Psoas muscle (tissue), 8 donors: Measurements from ENCODE around the gene EEFSEC. TPM values are rescaled to one million over a fixed set of nuclear protein-coding genes. Genes with fewer than 3 reads are reported as not detected.
A peak's percentile ranks its signal among the peaks of the same experiment; 100 is the strongest.

ENCODE experiments used
- ATAC-seq, 4 donors: fragments of 200-7000 bp; cut with Tn5 transposase; one replicate each; pipeline ENCODE4 v1.9.1; 2020; ENCODE audit warnings: moderate library complexity in 3 of 4, mild to moderate bottlenecking in 2 of 4
- DNase-seq, 2 donors: peaks; one replicate each; pipeline ENCODE4 v3.0.0-alpha.2; 2020
- H3K27ac ChIP-seq: fragments of 200-600 bp; one replicate; pipeline ENCODE4 v1.8.0; 2022
- H3K27me3 ChIP-seq, 3 donors: fragments of 200-600 bp in 1 of 3; one replicate each; pipeline versions ENCODE4 v1.6.1 to v1.8.0; 2013 to 2022; ENCODE audit warnings: low read length in 2 of 3, mild to moderate bottlenecking in 2 of 3, moderate library complexity in 1 of 3; ENCODE audit not compliant: insufficient read depth in 3 of 3
- H3K36me3 ChIP-seq, 2 donors: fragments of 200-600 bp in 1 of 2; one replicate each; pipeline versions ENCODE4 v1.6.1 to v1.8.0; 2013 to 2022; ENCODE audit warnings: low read depth in 1 of 2, mild to moderate bottlenecking in 1 of 2, moderate library complexity in 1 of 2; ENCODE audit not compliant: insufficient read depth in 1 of 2
- H3K4me1 ChIP-seq: fragments of 200-600 bp; one replicate; pipeline ENCODE4 v1.8.0; 2022
- H3K4me3 ChIP-seq: fragments of 200-600 bp; one replicate; pipeline ENCODE4 v1.8.0; 2022; ENCODE audit warnings: mild to moderate bottlenecking
- H3K9me3 ChIP-seq: fragments of 200-600 bp; one replicate; pipeline ENCODE4 v1.8.0; 2022
- WGBS, 3 donors: extraction: QIAGEN DNeasy Blood & Tissue Kit; methylation state at CpG; one replicate each; pipeline versions ENCODE4 v1.1.6 to v1.1.7; 2013; 5-methylcytosine and 5-hydroxymethylcytosine counted together
- intact Hi-C, 2 donors: fragments of 100-400 bp; cut with DNase I; formaldehyde crosslinking; loops; one replicate each; pipeline versions ENCODE4 v1.11.0 to v1.14.2; 2022
- polyA plus RNA-seq, 3 donors: library from polyadenylated mRNA; stranded (reverse); fragments of 200-250 nt; gene quantifications; one replicate each; pipeline ENCODE4 v1.2.3, GENCODE V29; 2013
- total RNA-seq, 4 donors: library from RNA; stranded (reverse); fragmentation: NEBNext Ultra II Directional in 2 of 4; extraction: Animal tissue kit (Norgen Biotek cat#: 25700) in 2 of 4; gene quantifications; one replicate each; pipeline versions ENCODE4 v1.2.1 to v1.2.4, GENCODE V29; 2021 to 2023
- TF ChIP-seq, protein P1 (sequence below): fragments of 200-600 bp; IDR thresholded peaks from one replicate; pipeline ENCODE4 v1.8.0; 2022; ENCODE audit warnings: antibody characterized with exemption
- donor health status: healthy with polysubstance abuse.
- donor health status: DM: no; HTN: no; CAD: no; lungs with moderate emphysema.
- donor health status: Bipolar disorder and iron deficiency.
- donor health status: healthy.
- donor health status: DM: yes; HTN: yes; CAD: no.
- donor health status: DM: no; HTN: no; CAD: no.
- donor health status: DM: no; HTN: no; CAD: no.
- donor health status: DM: yes; HTN: yes; CAD: no.

Gene EEFSEC
- total and polyA plus RNA-seq, 7 donors, result 10.7 to 18.9 (median 14.0) TPM

- intact Hi-C loops, result loop anchor here (5.0 kb wide), 2 partner anchors 151 to 326 kb away; no protein-coding TSS in a partner anchor
- ATAC-seq (peak; percentile 70 to 91 (median 78)), DNase-seq (peak; percentile 44 to 68)
- no peaks in the 10 kb centered on the region for H3K27me3 ChIP-seq
- no peak overlapping the region for H3K27ac ChIP-seq
- H3K36me3 ChIP-seq, result no peaks in the 10 kb centered on the region
- TF ChIP-seq, protein P1, sequence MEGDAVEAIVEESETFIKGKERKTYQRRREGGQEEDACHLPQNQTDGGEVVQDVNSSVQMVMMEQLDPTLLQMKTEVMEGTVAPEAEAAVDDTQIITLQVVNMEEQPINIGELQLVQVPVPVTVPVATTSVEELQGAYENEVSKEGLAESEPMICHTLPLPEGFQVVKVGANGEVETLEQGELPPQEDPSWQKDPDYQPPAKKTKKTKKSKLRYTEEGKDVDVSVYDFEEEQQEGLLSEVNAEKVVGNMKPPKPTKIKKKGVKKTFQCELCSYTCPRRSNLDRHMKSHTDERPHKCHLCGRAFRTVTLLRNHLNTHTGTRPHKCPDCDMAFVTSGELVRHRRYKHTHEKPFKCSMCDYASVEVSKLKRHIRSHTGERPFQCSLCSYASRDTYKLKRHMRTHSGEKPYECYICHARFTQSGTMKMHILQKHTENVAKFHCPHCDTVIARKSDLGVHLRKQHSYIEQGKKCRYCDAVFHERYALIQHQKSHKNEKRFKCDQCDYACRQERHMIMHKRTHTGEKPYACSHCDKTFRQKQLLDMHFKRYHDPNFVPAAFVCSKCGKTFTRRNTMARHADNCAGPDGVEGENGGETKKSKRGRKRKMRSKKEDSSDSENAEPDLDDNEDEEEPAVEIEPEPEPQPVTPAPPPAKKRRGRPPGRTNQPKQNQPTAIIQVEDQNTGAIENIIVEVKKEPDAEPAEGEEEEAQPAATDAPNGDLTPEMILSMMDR, result peak; percentile 54
- H3K4me3 ChIP-seq, result no peak overlapping the region
- H3K9me3 ChIP-seq, result no peaks in the 10 kb centered on the region
- 14 to 21% (median 15%) methylated on average over 5 of the region's 5 CpGs for WGBS, 3 donors
- peaks cover 23% of the 10 kb centered on the region for H3K4me1 ChIP-seq
Observed at GRCh38 chr3:128170866-128171516, 17.7 kb downstream of the EEFSEC start.

DNA sequence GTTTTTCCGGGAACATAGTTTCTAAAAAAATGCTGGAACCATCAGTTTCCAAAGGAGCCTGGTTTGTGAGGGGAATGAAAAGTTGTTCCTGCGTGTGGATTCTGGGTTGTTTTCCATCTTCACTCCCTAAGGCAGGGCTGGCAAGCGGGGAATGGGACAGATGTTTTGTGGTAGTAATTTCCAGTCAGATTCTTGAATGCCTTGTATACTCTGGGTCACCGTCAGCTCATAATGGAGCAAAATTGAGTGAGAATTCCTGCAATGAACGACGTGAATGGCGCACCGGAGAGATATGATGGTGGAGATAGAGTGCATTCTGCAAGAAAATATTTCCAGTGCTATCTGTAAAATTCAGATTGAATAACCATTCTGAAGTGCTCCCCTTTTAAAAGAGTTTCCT lies 19.9 kb downstream of the EEFSEC start:
- Histone ChIP-seq H3K27ac (no peak overlapping the region), H3K4me3 (no peak overlapping the region), H3K36me3 (no peaks in the 10 kb centered on the region), H3K4me1 (peaks cover 16% of the 10 kb centered on the region), H3K27me3 (no peaks in the 10 kb centered on the region), H3K9me3 (no peaks in the 10 kb centered on the region)
- no peak for DNase-seq
- ATAC-seq, result no peak
- 87 to 91% (median 89%) methylated on average over 8 of the region's 8 CpGs for WGBS, 3 donors
- TF ChIP-seq, protein P1, result no peak
- intact Hi-C loops, result loop anchor here (5.0 kb wide), 2 partner anchors 149 to 324 kb away; no protein-coding TSS in a partner anchor

GRCh38 chr3:128173849-128174248 lies 20.6 kb downstream of the EEFSEC start:
- Histone ChIP-seq H3K9me3 (no peaks in the 10 kb centered on the region), H3K4me3 (no peak overlapping the region), H3K27me3 (no peaks in the 10 kb centered on the region), H3K36me3 (no peaks in the 10 kb centered on the region), H3K27ac (no peak overlapping the region), H3K4me1 (peaks cover 17% of the 10 kb centered on the region)
- no peak for DNase-seq
- intact Hi-C loops, result loop anchor here (5.0 kb wide), 2 partner anchors 148 to 323 kb away; no protein-coding TSS in a partner anchor
- peak in 3 of 4 donors; percentile 25 to 67 (median 59) for ATAC-seq
- WGBS, 3 donors, result 42 to 70% (median 52%) methylated on average over 7 of the region's 7 CpGs
- TF ChIP-seq, protein P1, result no peak

DNA sequence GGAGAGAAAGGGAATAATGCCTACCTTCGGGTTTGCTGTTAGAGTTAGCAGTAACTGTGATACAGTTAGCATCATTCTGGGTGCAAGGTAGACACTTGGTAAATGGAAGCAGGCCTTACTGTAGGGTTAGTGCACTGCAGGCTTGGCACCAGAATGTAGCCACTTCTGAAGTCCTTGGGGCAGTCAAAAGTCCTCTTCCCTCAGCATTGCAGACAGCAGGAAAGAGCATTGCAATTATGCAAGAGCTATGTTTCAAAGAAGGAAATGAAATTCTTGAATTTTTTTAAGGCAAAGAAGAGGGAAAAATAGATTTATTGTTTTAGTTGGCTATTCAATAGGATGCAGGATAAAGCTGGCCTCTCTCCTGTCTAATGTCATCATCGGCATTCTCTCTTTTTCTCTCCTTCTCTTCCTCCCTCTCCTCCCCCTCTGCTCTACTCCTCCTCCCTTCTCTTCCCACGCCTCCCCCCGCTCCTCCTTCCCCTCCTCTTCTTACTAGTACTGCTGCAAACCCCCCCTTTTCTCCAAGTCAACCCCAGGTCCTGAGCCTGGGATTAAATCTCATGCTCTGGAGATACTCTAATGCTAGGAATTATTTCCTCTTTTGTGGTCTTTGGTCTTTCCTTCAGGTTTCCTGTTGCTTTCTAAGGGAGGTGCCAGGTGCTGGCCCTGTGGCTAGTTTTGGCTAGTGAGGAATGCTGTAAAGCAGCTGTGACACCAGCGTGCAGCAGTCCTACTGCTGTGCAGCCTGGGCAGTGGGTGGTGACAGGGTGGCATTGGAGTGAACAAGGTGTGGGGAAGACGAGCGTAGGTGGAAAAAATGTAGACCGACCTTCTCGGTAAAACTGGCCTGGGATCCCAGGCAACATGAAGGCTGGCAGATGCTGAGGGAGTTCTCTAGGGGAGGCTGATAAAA lies 21.7 kb downstream of the EEFSEC start:
- TF ChIP-seq, protein P1, result no peak
- Histone ChIP-seq H3K36me3 (no peaks in the 10 kb centered on the region), H3K27me3 (no peaks in the 10 kb centered on the region), H3K27ac (no peak overlapping the region), H3K4me1 (peaks cover 24% of the 10 kb centered on the region), H3K9me3 (no peaks in the 10 kb centered on the region), H3K4me3 (no peak overlapping the region)
- no peak for DNase-seq
- ATAC-seq, result no peak
- intact Hi-C loops, result loop anchor here (5.0 kb wide), 2 partner anchors 147 to 322 kb away; no protein-coding TSS in a partner anchor
- WGBS, 3 donors, result 75 to 81% (median 77%) methylated on average over 9 of the region's 9 CpGs
